CD1c-positive myeloid dendritic cell (primary cell): ENCODE results near the gene SYT3.
"Not testable (repeated sequence)": the region's sequence is repeated elsewhere in the genome, so short reads cannot be mapped to it uniquely, and the experiment has no call there.

Source experiments
- DNase-seq: peaks from one replicate; pipeline ENCODE4 v3.0.0-alpha.2; 2016; ENCODE audit errors: extremely low spot score

The SYT3 gene

DNA sequence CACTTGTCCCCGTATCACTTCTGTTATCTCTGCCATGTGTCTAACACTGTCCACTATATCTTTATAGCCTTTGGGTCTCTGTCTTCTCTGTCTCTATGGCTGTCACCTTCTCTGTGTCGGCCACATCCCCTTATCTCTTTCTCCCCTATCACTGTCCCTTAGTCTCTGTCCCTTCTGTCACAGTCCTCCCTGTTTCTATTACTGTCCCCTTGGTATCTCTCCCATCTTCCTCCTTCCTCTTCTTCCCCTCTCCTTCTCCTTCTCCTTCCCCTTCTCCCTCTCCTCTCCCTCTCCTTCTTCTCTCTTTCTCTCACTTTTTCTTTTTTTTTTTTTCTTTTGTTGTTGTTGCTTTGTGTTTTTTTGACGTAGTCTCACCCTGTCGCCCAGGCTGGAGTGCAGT, 36.7 kb downstream of the SYT3 start:
- DNase-seq = no peak

DNA sequence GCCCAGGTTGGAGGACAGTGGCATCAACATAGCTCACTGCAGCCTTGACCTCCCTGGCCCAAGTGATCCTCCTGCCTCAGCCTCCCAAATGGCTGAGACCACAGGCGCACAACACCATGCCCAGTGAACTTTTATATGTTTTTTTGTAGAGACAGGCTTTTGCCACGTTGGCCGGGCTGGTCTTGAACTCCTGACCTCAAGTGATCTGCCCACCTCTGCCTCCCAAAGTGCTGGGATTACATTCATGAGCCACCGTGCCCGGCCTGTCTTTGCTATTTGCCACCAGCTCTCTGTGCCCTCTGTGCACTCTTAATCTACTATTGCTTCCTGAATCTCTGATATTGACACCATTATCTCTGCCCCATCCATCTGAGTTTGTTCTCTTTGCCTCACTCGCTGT, 37.2 kb downstream of the SYT3 start:
- no peak for DNase-seq

DNA sequence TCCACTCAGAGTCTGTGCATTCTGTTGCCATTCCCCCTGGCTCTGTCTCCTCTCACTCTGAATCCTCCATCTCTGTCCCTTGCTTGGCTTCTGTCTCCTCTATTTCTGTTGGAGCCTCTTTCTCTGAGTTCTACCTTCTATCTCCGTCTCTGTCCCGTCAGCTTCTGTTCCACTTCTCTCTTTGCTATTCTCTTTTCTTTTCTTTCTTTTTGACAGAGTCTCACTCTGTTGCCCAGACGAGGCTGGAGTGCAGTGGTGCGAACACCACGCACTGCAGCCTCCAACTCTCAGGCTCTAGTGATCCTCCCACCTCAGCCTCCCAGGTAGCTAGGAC, 37.6 kb downstream of the SYT3 start:
- DNase-seq = no peak

DNA sequence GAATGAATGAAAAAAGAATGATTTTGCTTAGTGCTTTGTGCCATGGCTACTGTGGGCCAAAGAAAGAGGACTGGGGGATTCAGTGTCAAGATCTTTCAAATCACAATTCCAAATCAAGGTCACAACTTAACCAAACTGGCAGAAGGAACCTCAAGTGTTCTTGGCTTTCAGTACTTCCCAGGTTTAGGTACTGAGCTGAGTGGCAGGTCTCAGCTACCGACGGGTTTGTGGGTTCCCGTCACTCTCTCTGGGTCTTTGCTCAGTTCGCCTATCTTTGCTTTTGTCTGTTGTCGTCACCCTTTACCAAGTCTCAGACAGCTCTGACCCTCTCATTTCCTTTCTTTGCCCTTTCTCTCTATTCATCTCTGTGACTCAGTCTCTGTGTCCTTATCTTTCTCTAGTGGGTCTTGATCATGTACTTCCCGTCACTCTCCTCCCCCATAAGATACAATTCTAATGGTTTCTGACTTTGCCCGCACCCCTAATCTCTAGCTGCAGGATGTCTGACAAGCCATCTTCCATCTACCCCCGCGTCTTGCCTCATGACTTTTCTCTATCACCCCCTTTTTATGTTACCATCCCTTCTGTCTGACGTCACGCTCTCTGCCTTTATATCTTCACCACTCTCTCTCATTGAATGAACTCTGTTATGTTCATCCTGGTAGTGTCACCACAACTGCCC, 38.1 kb downstream of the SYT3 start:
- DNase-seq = no peak

DNA sequence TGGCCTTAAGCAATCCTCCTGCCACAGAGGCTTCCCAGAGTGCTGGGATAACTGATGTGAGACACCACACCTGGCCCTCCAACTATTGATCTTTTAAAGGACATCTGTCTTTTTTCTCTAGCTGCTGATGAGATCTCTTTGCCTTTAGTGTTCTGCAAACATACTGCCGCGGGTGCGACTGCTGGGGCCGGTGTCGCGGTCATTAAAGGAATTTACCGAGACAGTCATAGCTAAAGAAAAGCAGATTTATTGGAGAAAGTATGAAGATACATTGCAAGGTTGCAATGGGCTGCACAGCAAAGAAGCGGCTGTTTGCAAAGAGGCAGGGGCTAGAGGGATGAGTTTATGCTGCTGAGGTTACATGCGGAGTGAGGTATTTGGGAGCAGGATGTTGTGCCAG, 40.3 kb downstream of the SYT3 start:
- DNase-seq = no peak

DNA sequence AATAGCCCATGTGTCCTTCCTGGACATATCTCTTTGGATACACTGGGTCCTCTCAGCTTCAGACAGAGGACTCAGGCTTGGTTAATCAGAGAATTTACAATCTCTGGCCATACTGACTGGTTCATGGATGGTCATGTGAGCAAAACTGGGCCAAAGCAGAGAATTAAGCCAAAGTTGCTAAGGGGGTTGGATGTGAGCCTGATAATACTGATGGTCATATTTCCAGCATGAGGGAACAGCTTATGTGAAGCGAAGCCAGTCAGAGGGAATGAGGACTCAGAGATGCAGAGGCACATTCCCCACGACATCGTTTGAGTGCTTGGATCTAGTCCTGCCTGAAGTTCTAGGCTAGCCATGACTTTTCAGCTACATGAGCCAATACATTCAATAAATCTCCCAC, 49.5 kb downstream of the SYT3 start:
- DNase-seq = no peak

DNA sequence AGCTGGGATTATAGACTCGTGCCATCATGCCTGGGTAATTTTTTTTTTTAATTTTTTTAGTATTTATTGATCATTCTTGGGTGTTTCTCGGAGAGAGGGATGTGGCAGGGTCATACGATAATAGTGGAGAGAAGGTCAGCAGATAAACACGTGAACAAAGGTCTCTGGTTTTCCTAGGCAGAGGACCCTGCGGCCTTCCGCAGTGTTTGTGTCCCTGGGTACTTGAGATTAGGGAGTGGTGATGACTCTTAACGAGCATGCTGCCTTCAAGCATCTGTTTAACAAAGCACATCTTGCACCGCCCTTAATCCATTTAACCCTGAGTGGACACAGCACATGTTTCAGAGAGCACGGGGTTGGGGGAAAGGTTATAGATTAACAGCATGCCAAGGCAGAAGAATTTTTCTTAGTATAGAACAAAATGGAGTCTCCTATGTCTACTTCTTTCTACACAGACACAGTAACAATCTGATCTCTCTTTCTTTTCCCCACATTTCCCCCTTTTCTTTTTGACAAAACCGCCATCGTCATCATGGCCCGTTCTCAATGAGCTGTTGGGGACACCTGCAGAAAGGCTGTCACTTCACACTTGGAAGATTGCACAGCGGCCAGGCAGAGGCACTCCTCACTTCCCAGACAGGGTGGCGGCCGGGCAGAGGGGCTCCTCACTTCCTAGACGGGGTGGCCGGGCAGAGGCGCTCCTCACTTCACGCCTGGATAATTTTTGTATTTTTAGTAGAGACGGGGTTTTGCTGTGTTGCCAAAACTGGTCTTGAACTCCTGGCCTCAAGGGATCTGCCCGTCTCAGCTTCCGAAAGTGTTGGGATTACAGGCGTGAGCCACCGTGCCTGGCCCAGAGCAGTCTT, 57.7 kb downstream of the SYT3 start:
- not testable (repeated sequence) for DNase-seq

DNA sequence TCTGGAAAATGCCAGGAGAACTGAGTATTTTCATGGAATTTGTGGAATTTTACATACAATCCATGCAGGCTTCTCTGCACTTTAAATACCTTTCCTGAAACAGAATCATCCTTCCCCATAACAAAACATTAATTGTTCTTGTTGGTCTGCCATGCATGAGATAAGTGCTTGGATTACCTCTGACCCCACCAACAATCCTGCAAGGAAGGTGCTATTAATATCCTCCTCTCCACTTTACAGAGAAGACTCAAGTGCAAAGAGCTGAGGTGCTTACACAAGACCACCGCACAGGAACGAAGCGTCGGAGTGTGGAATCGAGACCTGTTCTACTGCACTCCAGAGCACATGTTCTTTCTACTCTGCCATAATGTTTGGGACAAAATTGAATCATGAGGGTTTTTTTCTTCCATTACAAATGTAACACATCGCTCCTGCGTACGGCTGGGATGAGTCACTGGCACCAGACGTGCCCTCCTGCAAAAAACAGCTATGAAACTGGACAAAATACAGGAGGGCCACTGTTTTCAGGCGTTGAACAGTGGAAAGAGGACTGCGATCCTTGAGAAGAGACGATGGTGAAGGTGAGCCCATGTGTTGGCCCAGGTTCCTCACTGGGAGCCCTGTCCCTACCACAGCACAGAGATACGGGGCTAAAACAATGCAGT, 58.6 kb downstream of the SYT3 start:
- no peak for DNase-seq

DNA sequence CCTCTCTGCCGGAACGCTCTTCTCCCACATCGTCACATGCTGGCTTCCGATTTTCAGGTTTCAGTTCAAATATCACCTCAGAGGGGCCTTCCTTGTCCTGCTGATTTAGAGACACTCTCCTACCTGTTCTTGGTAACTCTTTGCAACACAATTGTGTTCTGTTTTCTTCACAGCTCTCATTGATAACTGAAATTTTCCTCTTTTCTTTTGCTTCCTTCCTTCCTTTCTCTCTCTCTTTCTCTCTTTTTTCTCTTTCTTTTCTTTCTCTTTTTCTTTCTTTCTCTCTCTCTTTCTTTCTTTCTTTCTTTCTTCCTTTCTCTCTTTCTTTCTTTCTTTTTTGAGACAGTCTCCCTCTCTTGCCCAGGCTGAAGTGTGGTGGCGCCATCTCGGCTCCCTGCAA, 59.4 kb downstream of the SYT3 start:
- no peak for DNase-seq

DNA sequence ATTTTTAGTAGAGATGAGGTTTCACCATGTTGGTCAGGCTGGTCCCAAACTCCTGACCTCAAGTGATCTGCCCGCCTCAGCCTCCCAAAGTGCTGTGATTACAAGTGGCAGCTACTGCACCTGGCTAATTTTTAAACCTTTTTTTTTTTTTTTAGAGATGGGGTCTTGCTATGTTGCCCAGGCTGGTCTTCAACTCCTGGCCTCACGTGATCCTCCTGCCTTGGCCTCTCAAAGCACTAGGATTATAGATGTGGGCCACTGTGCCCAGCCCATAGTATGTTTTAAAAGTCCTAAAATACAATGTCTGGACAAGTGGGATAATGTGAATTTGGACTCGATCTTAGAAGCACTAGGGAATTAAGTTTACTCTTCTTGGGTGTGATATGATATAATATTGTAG, 62.9 kb downstream of the SYT3 start:
- DNase-seq = not testable (repeated sequence)

DNA sequence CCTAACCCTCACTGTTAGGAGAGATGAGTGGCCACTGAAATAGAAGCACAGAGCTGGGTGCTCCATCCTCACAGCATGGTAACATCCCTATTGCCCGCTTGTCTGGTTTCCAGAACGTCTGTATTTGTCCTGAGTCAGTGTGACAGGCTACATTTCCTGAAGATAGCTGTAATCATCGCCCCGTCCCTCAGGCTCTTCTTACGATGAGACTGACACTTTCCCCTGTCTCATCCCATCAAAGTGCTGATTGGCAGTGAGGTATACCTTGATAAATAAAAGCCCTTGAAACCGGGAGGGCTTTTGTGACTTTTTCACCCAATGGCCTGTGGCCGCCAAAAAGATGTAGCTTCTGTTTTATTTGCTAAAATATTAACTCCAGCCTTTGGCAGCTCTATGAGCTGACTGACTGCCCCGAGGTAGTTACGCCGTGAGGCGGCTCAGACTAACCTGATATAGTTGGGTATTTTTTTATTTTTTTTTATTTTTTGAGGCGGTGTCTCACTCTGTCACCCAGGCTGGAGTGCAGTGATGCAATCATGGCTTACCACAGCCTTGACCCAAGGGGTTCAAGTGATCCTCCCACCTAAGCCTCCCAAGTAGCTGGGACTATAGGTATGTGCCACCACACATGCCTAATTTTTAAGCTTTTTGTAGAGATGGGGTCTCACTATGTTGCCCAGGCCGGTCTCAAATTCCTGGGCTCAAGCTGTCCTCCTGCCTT, 65.8 kb downstream of the SYT3 start:
- no peak for DNase-seq
